ENCODE measurements around the gene TAAR2.

DNA sequence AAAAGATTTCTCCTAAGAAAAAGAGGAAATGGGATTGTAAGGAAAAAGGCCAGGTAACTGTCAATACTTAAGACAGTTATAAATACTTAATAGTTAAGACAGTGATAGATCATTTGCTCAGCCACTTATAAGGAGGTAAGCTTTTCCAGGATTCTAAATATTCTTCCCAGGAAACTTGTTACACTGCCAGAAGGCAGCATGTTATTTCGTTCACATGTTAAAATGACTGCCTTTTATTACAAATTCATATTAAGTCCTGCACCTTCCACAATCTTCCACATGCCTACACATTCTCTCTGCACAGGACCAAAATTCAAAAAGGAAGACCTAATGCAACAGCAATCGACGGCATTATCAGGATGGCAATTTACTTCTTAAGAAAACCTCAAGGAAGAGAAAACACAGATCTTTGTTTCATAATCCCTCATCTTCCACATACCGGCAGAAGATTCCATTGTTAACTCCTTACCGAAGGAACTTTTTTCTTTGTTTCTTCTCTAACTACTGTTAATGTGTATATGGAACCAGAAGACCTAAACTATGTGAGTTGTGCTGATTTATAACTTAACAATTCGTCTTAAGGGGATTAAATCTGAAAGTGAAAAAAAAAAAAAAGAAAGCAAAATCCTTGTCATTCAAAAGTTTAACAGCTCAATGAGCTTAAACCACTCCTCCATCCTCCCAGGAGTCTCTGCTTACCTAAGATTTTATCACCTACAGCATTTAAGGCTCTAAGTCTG lies 799 bp downstream of the TAAR2 start:
- no peak for TF ChIP-seq POLR2A (IDR thresholded peaks at IDR 0.05)
- TF ChIP-seq CTCF (IDR thresholded peaks at IDR 0.05), result no peak
